Measurements from ENCODE around the gene ALKBH7. TPM values are rescaled to one million over a fixed set of nuclear protein-coding genes. Genes with fewer than 3 reads are reported as not detected.

Gene ALKBH7
- total and polyA plus RNA-seq, 10 of the 15 experiments (the other 5 are each of a cell fraction or from before 2014, with no cell fraction given) = 0.31 to 82.5 (median 37.6) TPM

- TF ChIP-seq HDGF (IDR thresholded peaks at IDR 0.05) = no peak
- no peak for TF ChIP-seq TCF3 (IDR thresholded peaks at IDR 0.05; ENCODE audit: borderline replicate concordance, insufficient read depth, low read depth, low read length)
- TF ChIP-seq CHD1 (IDR thresholded peaks at IDR 0.05; ENCODE audit: low read depth, low read length) = no peak
- TF ChIP-seq SKIL (IDR thresholded peaks at IDR 0.05; ENCODE audit: low read depth, poor library complexity, severe bottlenecking) = no peak
These were observed 51.8 kb downstream of the ALKBH7 start, which contains the start of gene KHSRP (continued) for GRCh38 chr19:6424195-6424938.

Small RNAs within 50 kb of the gene (microRNA-seq; reads per million reads assigned to microRNA genes)
- gene MIR3940 = 141 reads per million, percentile 78 among the genes with 10 or more reads in this experiment
- gene MIR6790 = not detected
- gene MIR6885 = 1.7 reads per million

Small RNAs within 50 kb of the gene (small RNA-seq; reads per million reads assigned to genes)
- not detected for gene MIR6790
- gene MIR6885 = 0.16 reads per million

Other genes with a start within 250 kb of the ALKBH7 start
Only the 7 nearest of the 14 such genes appear.
- not detected in 2 replicates for gene ACER1, start 39.2 kb upstream of the ALKBH7 start, total RNA-seq (2014; rRNA removed)
- gene ACER1, start 39.2 kb upstream of the ALKBH7 start, total RNA-seq (2014; rRNA removed; fragmentation: Illumina TruSeq; extraction: Trizol) = not detected in 2 replicates
- gene ACER1, start 39.2 kb upstream of the ALKBH7 start, total RNA-seq (2021) = not detected in 2 replicates
- not detected in 2 replicates for gene ACER1, start 39.2 kb upstream of the ALKBH7 start, polyA plus RNA-seq (2011; rRNA removed)
- not detected in 2 replicates for gene ACER1, start 39.2 kb upstream of the ALKBH7 start, polyA plus RNA-seq (2014; fragmentation: Illumina TruSeq; extraction: Trizol)
- gene ACER1, start 39.2 kb upstream of the ALKBH7 start, polyA plus RNA-seq (2014; fragmentation: Nextera tagmentation; extraction: Ambion mirVana) = not detected
- gene ACER1, start 39.2 kb upstream of the ALKBH7 start, polyA plus RNA-seq (2014; rRNA removed) = not detected in 2 replicates
- not detected for gene ACER1, start 39.2 kb upstream of the ALKBH7 start, polyA plus RNA-seq (2016; fragmentation: Nextera tagmentation; extraction: Ambion mirVana)
- 138 and 162 TPM in 2 replicates for gene CLPP, start 11.3 kb upstream of the ALKBH7 start, total RNA-seq (2014; rRNA removed)
- gene CLPP, start 11.3 kb upstream of the ALKBH7 start, total RNA-seq (2014; rRNA removed; fragmentation: Illumina TruSeq; extraction: Trizol) = 57.1 and 62.7 TPM in 2 replicates
- gene CLPP, start 11.3 kb upstream of the ALKBH7 start, total RNA-seq (2021) = 137 and 151 TPM in 2 replicates
- gene CLPP, start 11.3 kb upstream of the ALKBH7 start, polyA plus RNA-seq (2011; rRNA removed) = 37.8 and 89.2 TPM in 2 replicates
- 7.4 and 37.6 TPM in 2 replicates for gene CLPP, start 11.3 kb upstream of the ALKBH7 start, polyA plus RNA-seq (2014; fragmentation: Illumina TruSeq; extraction: Trizol)
- 1 to 10 TPM; 4.6 to 9.8 TPM for gene CLPP, start 11.3 kb upstream of the ALKBH7 start, polyA plus RNA-seq (2014; fragmentation: Nextera tagmentation; extraction: Ambion mirVana)
- 157 and 176 TPM in 2 replicates for gene CLPP, start 11.3 kb upstream of the ALKBH7 start, polyA plus RNA-seq (2014; rRNA removed)
- gene CLPP, start 11.3 kb upstream of the ALKBH7 start, polyA plus RNA-seq (2016; fragmentation: Nextera tagmentation; extraction: Ambion mirVana) = 100 to 1,000 TPM; 157 to 170 TPM
- 0.79 and 1.0 TPM in 2 replicates for gene PSPN, start 3.1 kb downstream of the ALKBH7 start, total RNA-seq (2014; rRNA removed)
- 0.67 and 0.83 TPM in 2 replicates for gene PSPN, start 3.1 kb downstream of the ALKBH7 start, total RNA-seq (2014; rRNA removed; fragmentation: Illumina TruSeq; extraction: Trizol)
- gene PSPN, start 3.1 kb downstream of the ALKBH7 start, total RNA-seq (2021) = 1.1 and 1.2 TPM in 2 replicates
- 0.50 and 0.84 TPM in 2 replicates for gene PSPN, start 3.1 kb downstream of the ALKBH7 start, polyA plus RNA-seq (2011; rRNA removed)
- gene PSPN, start 3.1 kb downstream of the ALKBH7 start, polyA plus RNA-seq (2014; fragmentation: Illumina TruSeq; extraction: Trizol) = 0.41 and 0.65 TPM in 2 replicates
- gene PSPN, start 3.1 kb downstream of the ALKBH7 start, polyA plus RNA-seq (2014; fragmentation: Nextera tagmentation; extraction: Ambion mirVana) = under 1 TPM; 0.27 to 0.47 TPM
- gene PSPN, start 3.1 kb downstream of the ALKBH7 start, polyA plus RNA-seq (2014; rRNA removed) = 0.58 and 0.81 TPM in 2 replicates
- gene PSPN, start 3.1 kb downstream of the ALKBH7 start, polyA plus RNA-seq (2016; fragmentation: Nextera tagmentation; extraction: Ambion mirVana) = 1 to 10 TPM in 1 of 2 experiments, under 1 TPM in 1; 0.57 to 1.2 TPM
- gene GTF2F1, start 20.4 kb downstream of the ALKBH7 start, total RNA-seq (2014; rRNA removed) = 42.7 and 45.0 TPM in 2 replicates
- 55.4 and 57.3 TPM in 2 replicates for gene GTF2F1, start 20.4 kb downstream of the ALKBH7 start, total RNA-seq (2014; rRNA removed; fragmentation: Illumina TruSeq; extraction: Trizol)
- 57.8 and 61.7 TPM in 2 replicates for gene GTF2F1, start 20.4 kb downstream of the ALKBH7 start, total RNA-seq (2021)
- 39.6 and 50.4 TPM in 2 replicates for gene GTF2F1, start 20.4 kb downstream of the ALKBH7 start, polyA plus RNA-seq (2011; rRNA removed)
- 29.6 and 53.1 TPM in 2 replicates for gene GTF2F1, start 20.4 kb downstream of the ALKBH7 start, polyA plus RNA-seq (2014; fragmentation: Illumina TruSeq; extraction: Trizol)
- gene GTF2F1, start 20.4 kb downstream of the ALKBH7 start, polyA plus RNA-seq (2014; fragmentation: Nextera tagmentation; extraction: Ambion mirVana) = 1 to 10 TPM; 4.5 to 8.7 TPM
- gene GTF2F1, start 20.4 kb downstream of the ALKBH7 start, polyA plus RNA-seq (2014; rRNA removed) = 55.1 and 61.3 TPM in 2 replicates
- gene GTF2F1, start 20.4 kb downstream of the ALKBH7 start, polyA plus RNA-seq (2016; fragmentation: Nextera tagmentation; extraction: Ambion mirVana) = 10 to 100 TPM; 39.2 to 46.7 TPM
- 111 and 121 TPM in 2 replicates for gene KHSRP, start 52.0 kb downstream of the ALKBH7 start, total RNA-seq (2014; rRNA removed)
- gene KHSRP, start 52.0 kb downstream of the ALKBH7 start, total RNA-seq (2014; rRNA removed; fragmentation: Illumina TruSeq; extraction: Trizol) = 71.8 and 79.8 TPM in 2 replicates
- 411 and 440 TPM in 2 replicates for gene KHSRP, start 52.0 kb downstream of the ALKBH7 start, total RNA-seq (2021)
- gene KHSRP, start 52.0 kb downstream of the ALKBH7 start, polyA plus RNA-seq (2011; rRNA removed) = 71.1 and 84.3 TPM in 2 replicates
- gene KHSRP, start 52.0 kb downstream of the ALKBH7 start, polyA plus RNA-seq (2014; fragmentation: Illumina TruSeq; extraction: Trizol) = 118 and 142 TPM in 2 replicates
- 1 to 10 TPM; 4.8 to 6.4 TPM for gene KHSRP, start 52.0 kb downstream of the ALKBH7 start, polyA plus RNA-seq (2014; fragmentation: Nextera tagmentation; extraction: Ambion mirVana)
- 229 and 318 TPM in 2 replicates for gene KHSRP, start 52.0 kb downstream of the ALKBH7 start, polyA plus RNA-seq (2014; rRNA removed)
- gene KHSRP, start 52.0 kb downstream of the ALKBH7 start, polyA plus RNA-seq (2016; fragmentation: Nextera tagmentation; extraction: Ambion mirVana) = 10 to 100 TPM; 38.5 to 40.1 TPM
- gene SLC25A41, start 61.0 kb downstream of the ALKBH7 start, total RNA-seq (2014; rRNA removed) = 0.23 and 0.27 TPM in 2 replicates
- 0.49 and 0.55 TPM in 2 replicates for gene SLC25A41, start 61.0 kb downstream of the ALKBH7 start, total RNA-seq (2014; rRNA removed; fragmentation: Illumina TruSeq; extraction: Trizol)
- gene SLC25A41, start 61.0 kb downstream of the ALKBH7 start, total RNA-seq (2021) = 1.0 and 1.2 TPM in 2 replicates
- gene SLC25A41, start 61.0 kb downstream of the ALKBH7 start, polyA plus RNA-seq (2011; rRNA removed) = 0.45 and 0.99 TPM in 2 replicates
- gene SLC25A41, start 61.0 kb downstream of the ALKBH7 start, polyA plus RNA-seq (2014; fragmentation: Illumina TruSeq; extraction: Trizol) = 0.24 TPM in 1 of 2 replicates, not detected in the other
- not detected for gene SLC25A41, start 61.0 kb downstream of the ALKBH7 start, polyA plus RNA-seq (2014; fragmentation: Nextera tagmentation; extraction: Ambion mirVana)
- gene SLC25A41, start 61.0 kb downstream of the ALKBH7 start, polyA plus RNA-seq (2014; rRNA removed) = 0.73 and 1.4 TPM in 2 replicates
- under 1 TPM; 0.30 to 0.37 TPM for gene SLC25A41, start 61.0 kb downstream of the ALKBH7 start, polyA plus RNA-seq (2016; fragmentation: Nextera tagmentation; extraction: Ambion mirVana)
- 51.9 and 66.4 TPM in 2 replicates for gene SLC25A23, start 87.0 kb downstream of the ALKBH7 start, total RNA-seq (2014; rRNA removed)
- 35.4 and 36.2 TPM in 2 replicates for gene SLC25A23, start 87.0 kb downstream of the ALKBH7 start, total RNA-seq (2014; rRNA removed; fragmentation: Illumina TruSeq; extraction: Trizol)
- 85.8 and 97.2 TPM in 2 replicates for gene SLC25A23, start 87.0 kb downstream of the ALKBH7 start, total RNA-seq (2021)
- 16.6 and 25.6 TPM in 2 replicates for gene SLC25A23, start 87.0 kb downstream of the ALKBH7 start, polyA plus RNA-seq (2011; rRNA removed)
- 60.7 and 70.2 TPM in 2 replicates for gene SLC25A23, start 87.0 kb downstream of the ALKBH7 start, polyA plus RNA-seq (2014; fragmentation: Illumina TruSeq; extraction: Trizol)
- gene SLC25A23, start 87.0 kb downstream of the ALKBH7 start, polyA plus RNA-seq (2014; fragmentation: Nextera tagmentation; extraction: Ambion mirVana) = 10 to 100 TPM; 10.2 to 13.6 TPM
- 79.5 and 83.1 TPM in 2 replicates for gene SLC25A23, start 87.0 kb downstream of the ALKBH7 start, polyA plus RNA-seq (2014; rRNA removed)
- 10 to 100 TPM; 42.7 to 57.4 TPM for gene SLC25A23, start 87.0 kb downstream of the ALKBH7 start, polyA plus RNA-seq (2016; fragmentation: Nextera tagmentation; extraction: Ambion mirVana)

All from GM12878 (cell line).